ENCODE data around the gene EGFL7.

- TF ChIP-seq CTCF (IDR thresholded peaks at IDR 0.05; ENCODE audit: low read depth, low read length, poor library complexity, severe bottlenecking) (no peak), EZH2phosphoT487 (IDR thresholded peaks at IDR 0.05; ENCODE audit: borderline replicate concordance, low read length) (no peak)
Measured at GRCh38 chr9:136684799-136685198, 22.1 kb downstream of the EGFL7 start.

Data from DOHH2 (cell line).